Endodermal cell (in vitro differentiated cells): ENCODE measurements around the gene CRKL. TPM values are rescaled to one million over a fixed set of nuclear protein-coding genes. Genes with fewer than 3 reads are reported as not detected.

Experiments
- DNase-seq: peaks from one replicate; pipeline ENCODE4 v3.0.0-alpha.2; 2017
- H3K27ac ChIP-seq: 2 replicates; pipeline ENCODE4 v1.5.1; 2013; ENCODE audit warnings: mild to moderate bottlenecking, low read depth, low read length, moderate library complexity
- H3K27me3 ChIP-seq: 2 replicates; pipeline ENCODE4 v1.6.1; 2013; ENCODE audit warnings: mild to moderate bottlenecking, low read length, moderate library complexity; ENCODE audit not compliant: insufficient read depth, control insufficient read depth, poor library complexity, severe bottlenecking
- H3K36me3 ChIP-seq: 2 replicates; pipeline ENCODE4 v1.7.0; 2013; ENCODE audit warnings: mild to moderate bottlenecking, low read length, moderate library complexity; ENCODE audit not compliant: control insufficient read depth, insufficient read depth
- H3K4me1 ChIP-seq: one replicate; pipeline ENCODE4 v1.7.0; 2013; ENCODE audit warnings: low read length; ENCODE audit not compliant: control insufficient read depth, insufficient read depth
- H3K4me3 ChIP-seq: 2 replicates; pipeline ENCODE4 v1.5.1; 2013; ENCODE audit warnings: mild to moderate bottlenecking, low read length, moderate library complexity
- H3K9ac ChIP-seq: 2 replicates; pipeline ENCODE4 v1.6.1; 2013; ENCODE audit warnings: mild to moderate bottlenecking, low read length, moderate library complexity; ENCODE audit not compliant: poor library complexity, severe bottlenecking; ENCODE audit errors: extremely low read depth
- H3K9me3 ChIP-seq: 2 replicates; pipeline ENCODE4 v1.6.1; 2013; ENCODE audit warnings: mild to moderate bottlenecking, low read length, moderate library complexity; ENCODE audit not compliant: control insufficient read depth
- H3K27ac Mint-ChIP-seq: 2 replicates; pipeline ENCODE4 v1.8.0; 2020; ENCODE audit warnings: mixed read lengths
- H3K27me3 Mint-ChIP-seq: 2 replicates; pipeline ENCODE4 v1.8.0; 2021; ENCODE audit warnings: mild to moderate bottlenecking, mixed read lengths; ENCODE audit not compliant: insufficient read depth
- H3K36me3 Mint-ChIP-seq: 2 replicates; pipeline ENCODE4 v1.8.0; 2020; ENCODE audit warnings: low read depth, mixed read lengths
- H3K4me1 Mint-ChIP-seq: 2 replicates; pipeline ENCODE4 v1.8.0; 2020; ENCODE audit warnings: mixed read lengths
- H3K4me3 Mint-ChIP-seq: 2 replicates; pipeline ENCODE4 v1.8.0; 2020; ENCODE audit warnings: mild to moderate bottlenecking, moderate library complexity, mixed read lengths
- H3K9me3 Mint-ChIP-seq: 2 replicates; pipeline ENCODE4 v1.8.0; 2020; ENCODE audit warnings: mild to moderate bottlenecking, mixed read lengths
- WGBS, 2 experiments: methylation state at CpG; one replicate each; pipeline versions ENCODE4 v1.1.5 to v1.1.7; 2013; ENCODE audit warnings: missing lambda C conversion rate in 2 of 2, mixed read lengths in 1 of 2; ENCODE audit not compliant: insufficient coverage in 1 of 2, insufficient read length in 1 of 2; 5-methylcytosine and 5-hydroxymethylcytosine counted together
- total RNA-seq, 2 donors: library from RNA; stranded (reverse); fragmentation: NEBNext Ultra II Directional in 1 of 2; extraction: Animal tissue kit (Norgen Biotek cat#: 25700) in 1 of 2; gene quantifications; 2 replicates in 1 of 2; 3 replicates in 1 of 2; pipeline ENCODE4 v1.2.1, GENCODE V29; 2021
- TF ChIP-seq, protein P1 (sequence below): fragments of 200-600 bp; sonication (generic); conservative IDR thresholded peaks from 2 replicates; pipeline ENCODE4 v1.5.0; 2021; ENCODE audit warnings: antibody characterized with exemption, mild to moderate bottlenecking

CRKL gene
- total RNA-seq, 2 donors from 2014 or later: 89.5 to 104 TPM

DNA sequence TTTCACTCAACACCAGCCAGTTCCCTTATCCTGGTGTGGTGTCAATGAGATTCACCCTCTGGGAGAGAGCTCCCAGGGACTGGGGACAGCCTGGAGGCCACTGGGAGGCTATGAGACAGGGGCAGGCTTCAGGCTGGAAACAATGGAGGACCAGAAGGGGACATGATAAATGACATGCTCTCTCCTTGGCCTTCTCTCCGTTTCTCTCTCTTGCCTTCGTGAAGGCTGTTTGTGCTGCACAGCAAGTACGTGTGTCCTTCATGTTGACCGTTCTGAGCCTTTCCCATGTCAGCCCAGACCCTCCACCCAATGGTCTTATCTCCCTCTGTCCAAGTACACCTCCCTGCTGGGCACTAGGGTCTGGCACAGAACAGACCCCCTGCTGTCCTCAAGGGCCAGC, 63.3 kb downstream of the CRKL start:
- peaks cover 22% of the 10 kb centered on the region for H3K27me3 ChIP-seq
- peaks cover 14% of the 10 kb centered on the region for H3K9me3 Mint-ChIP-seq
- H3K27ac ChIP-seq: no peak overlapping the region
- H3K9ac ChIP-seq: no peak overlapping the region
- H3K4me3 Mint-ChIP-seq: peak overlapping the region; percentile 92
- TF ChIP-seq, protein P1, sequence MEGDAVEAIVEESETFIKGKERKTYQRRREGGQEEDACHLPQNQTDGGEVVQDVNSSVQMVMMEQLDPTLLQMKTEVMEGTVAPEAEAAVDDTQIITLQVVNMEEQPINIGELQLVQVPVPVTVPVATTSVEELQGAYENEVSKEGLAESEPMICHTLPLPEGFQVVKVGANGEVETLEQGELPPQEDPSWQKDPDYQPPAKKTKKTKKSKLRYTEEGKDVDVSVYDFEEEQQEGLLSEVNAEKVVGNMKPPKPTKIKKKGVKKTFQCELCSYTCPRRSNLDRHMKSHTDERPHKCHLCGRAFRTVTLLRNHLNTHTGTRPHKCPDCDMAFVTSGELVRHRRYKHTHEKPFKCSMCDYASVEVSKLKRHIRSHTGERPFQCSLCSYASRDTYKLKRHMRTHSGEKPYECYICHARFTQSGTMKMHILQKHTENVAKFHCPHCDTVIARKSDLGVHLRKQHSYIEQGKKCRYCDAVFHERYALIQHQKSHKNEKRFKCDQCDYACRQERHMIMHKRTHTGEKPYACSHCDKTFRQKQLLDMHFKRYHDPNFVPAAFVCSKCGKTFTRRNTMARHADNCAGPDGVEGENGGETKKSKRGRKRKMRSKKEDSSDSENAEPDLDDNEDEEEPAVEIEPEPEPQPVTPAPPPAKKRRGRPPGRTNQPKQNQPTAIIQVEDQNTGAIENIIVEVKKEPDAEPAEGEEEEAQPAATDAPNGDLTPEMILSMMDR: no peak
- H3K4me1 ChIP-seq: no peaks in the 10 kb centered on the region
- no peak overlapping the region for H3K27ac Mint-ChIP-seq
- H3K27me3 Mint-ChIP-seq: peaks cover 44% of the 10 kb centered on the region
- H3K36me3 Mint-ChIP-seq: peaks cover 4% of the 10 kb centered on the region
- no peak overlapping the region for H3K4me3 ChIP-seq
- peaks cover 27% of the 10 kb centered on the region for H3K4me1 Mint-ChIP-seq
- 91 to 97% methylated on average over 4 of the region's 4 CpGs for WGBS, 2 experiments
- peaks cover 11% of the 10 kb centered on the region for H3K36me3 ChIP-seq
- H3K9me3 ChIP-seq: peaks cover 11% of the 10 kb centered on the region
- DNase-seq: no peak

DNA sequence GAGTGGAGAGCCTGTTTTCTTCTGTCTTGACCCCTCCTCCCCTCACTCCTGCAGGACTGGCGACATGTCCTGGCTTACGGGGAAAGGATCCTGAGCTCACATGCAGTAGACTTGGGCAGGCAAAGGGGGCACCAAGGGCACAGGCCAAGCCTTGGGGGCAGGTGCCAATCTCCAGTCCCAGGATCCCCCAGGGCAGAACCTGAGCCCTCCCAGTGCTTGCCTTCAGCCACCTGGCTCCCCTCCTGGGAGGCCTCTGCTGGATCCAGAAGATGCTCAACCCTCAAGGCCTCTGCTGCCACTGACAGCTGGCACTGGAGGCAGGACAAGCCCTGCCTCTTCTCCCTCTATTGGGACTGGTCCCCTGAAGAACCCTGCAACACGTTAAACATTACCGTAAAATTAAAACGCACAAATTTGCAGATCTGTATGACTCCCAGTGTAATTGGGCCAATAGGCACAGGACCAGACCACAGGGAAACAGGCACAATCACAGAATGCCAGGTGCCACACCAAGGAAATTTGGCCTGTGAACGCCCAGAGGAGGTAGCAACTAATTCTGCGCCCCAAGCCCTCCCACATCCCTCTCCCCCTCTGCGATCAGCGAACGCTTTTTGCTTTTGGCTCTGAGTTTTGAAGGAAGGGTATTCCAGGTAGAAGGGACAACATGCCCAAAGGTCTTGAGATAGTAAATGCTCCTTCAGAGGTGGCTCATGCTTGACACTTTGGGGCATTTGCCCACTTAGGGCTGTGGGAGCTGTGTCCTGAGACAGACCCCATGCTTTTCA, 63.9 kb downstream of the CRKL start:
- peak overlapping the region; percentile 75 for H3K27ac Mint-ChIP-seq
- Histone ChIP-seq H3K4me1 (no peaks in the 10 kb centered on the region), H3K4me3 (peak overlapping the region; percentile 94), H3K36me3 (peaks cover 16% of the 10 kb centered on the region), H3K27ac (peak overlapping the region; percentile 76), H3K27me3 (peaks cover 16% of the 10 kb centered on the region), H3K9ac (peak overlapping the region; percentile 67), H3K9me3 (peaks cover 11% of the 10 kb centered on the region)
- DNase-seq: no peak
- peak overlapping the region; percentile 92 for H3K4me3 Mint-ChIP-seq
- H3K4me1 Mint-ChIP-seq: peaks cover 27% of the 10 kb centered on the region
- TF ChIP-seq, protein P1: no peak
- peaks cover 14% of the 10 kb centered on the region for H3K9me3 Mint-ChIP-seq
- 70 to 83% methylated on average over 4 to 10 of the region's 10 CpGs for WGBS, 2 experiments
- peaks cover 38% of the 10 kb centered on the region for H3K27me3 Mint-ChIP-seq
- H3K36me3 Mint-ChIP-seq: peaks cover 10% of the 10 kb centered on the region

DNA sequence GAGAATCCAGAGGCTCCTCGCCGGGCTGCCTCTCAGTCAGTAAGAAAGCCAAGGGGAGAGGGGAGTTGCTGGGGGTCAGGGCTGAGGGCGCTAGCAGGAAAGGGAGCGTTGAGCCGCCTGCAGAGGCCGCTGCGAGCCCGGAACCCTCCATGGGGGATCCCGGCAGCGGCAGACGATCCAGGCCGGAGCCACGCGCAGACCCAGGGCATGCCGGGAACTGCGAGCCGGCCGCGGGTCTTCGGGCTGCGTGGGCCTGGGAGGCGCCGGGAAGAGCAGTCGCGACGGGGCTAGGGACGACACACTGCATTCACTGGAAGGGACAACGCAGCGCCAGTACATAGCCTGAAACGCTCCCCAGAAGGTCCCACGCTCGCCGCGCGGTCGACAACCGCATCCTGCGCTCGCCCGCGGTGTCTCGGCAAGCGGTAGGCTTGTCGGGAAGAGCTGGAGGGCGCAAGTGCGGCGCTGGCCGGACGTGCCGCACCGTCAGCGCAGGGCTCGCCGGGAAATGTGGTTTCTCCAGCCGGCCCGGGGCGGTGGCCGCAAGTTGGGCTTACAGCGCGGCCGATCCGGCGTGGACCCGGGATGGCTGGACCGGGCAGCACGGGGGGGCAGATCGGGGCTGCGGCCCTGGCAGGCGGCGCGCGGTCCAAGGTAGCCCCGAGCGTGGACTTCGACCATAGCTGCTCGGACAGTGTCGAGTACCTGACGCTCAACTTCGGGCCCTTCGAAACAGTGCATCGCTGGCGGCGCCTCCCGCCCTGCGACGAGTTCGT, 64.8 kb downstream of the CRKL start, which contains the start of gene LZTR1:
Gene LZTR1, plus strand, starts transcription at position 511 of the 776 bp plus-strand sequence. Its CDS starts 75 bp downstream, at position 586.
- Histone ChIP-seq H3K27ac (peak within 1 kb of the TSS; percentile 76), H3K36me3 (peaks cover 24% of the 10 kb centered on the region), H3K4me1 (no peaks in the 10 kb centered on the region), H3K4me3 (peak within 1 kb of the TSS; percentile 94), H3K27me3 (peaks cover 8% of the 10 kb centered on the region), H3K9ac (peak within 1 kb of the TSS; percentile 81), H3K9me3 (peaks cover 11% of the 10 kb centered on the region)
- Mint-ChIP-seq H3K27me3 (peaks cover 30% of the 10 kb centered on the region), H3K4me1 (peaks cover 27% of the 10 kb centered on the region), H3K36me3 (peaks cover 17% of the 10 kb centered on the region), H3K27ac (peak within 1 kb of the TSS; percentile 75), H3K9me3 (peaks cover 14% of the 10 kb centered on the region), H3K4me3 (peak within 1 kb of the TSS; percentile 92)
- 0% methylated on average over 57 to 87 of the region's 87 CpGs for WGBS, 2 experiments
- TF ChIP-seq, protein P1: peak; percentile 67
- DNase-seq: peak; percentile 91
